GM12878 (cell line): ENCODE measurements around the gene UGT2A3.

ENCODE experiments used
- KAT2A ChIP-seq: conservative IDR thresholded peaks from 2 replicates; pipeline ENCODE4 v1.6.1; 2011; ENCODE audit warnings: low read depth, low read length; ENCODE audit not compliant: control insufficient read depth
- KDM1A ChIP-seq: fragments of 200-600 bp; sonication (generic); IDR thresholded peaks from 2 replicates; pipeline ENCODE4 v1.6.1; 2016; ENCODE audit warnings: borderline replicate concordance
- POLR2A ChIP-seq: IDR thresholded peaks from 2 replicates; pipeline ENCODE4 v1.6.1; 2011; ENCODE audit warnings: low read depth, mild to moderate bottlenecking, low read length
- TF ChIP-seq, protein P1 (sequence below), 3 experiments: IDR thresholded peaks in 2 of 3; conservative IDR thresholded peaks in 1 of 3; 2 replicates each; pipeline ENCODE4 v1.5.1; 2011; ENCODE audit warnings: low read depth in 3 of 3, low read length in 3 of 3, mild to moderate bottlenecking in 3 of 3, control low read depth in 2 of 3, moderate library complexity in 2 of 3, inconsistent platforms in 1 of 3, mixed read lengths in 1 of 3; ENCODE audit not compliant: control insufficient read depth in 2 of 3, insufficient read depth in 1 of 3; ENCODE audit errors: extremely low read depth in 1 of 3
- TF ChIP-seq, protein P2 (sequence below): IDR thresholded peaks from 2 replicates; pipeline ENCODE4 v1.6.1; 2011; ENCODE audit warnings: mild to moderate bottlenecking, low read depth, low read length, moderate library complexity; ENCODE audit not compliant: insufficient replicate concordance
- TF ChIP-seq, protein P3 (sequence below): fragments of 450-650 bp; IDR thresholded peaks from 2 replicates; pipeline ENCODE4 v1.6.1; 2016; ENCODE audit warnings: mild to moderate bottlenecking

DNA sequence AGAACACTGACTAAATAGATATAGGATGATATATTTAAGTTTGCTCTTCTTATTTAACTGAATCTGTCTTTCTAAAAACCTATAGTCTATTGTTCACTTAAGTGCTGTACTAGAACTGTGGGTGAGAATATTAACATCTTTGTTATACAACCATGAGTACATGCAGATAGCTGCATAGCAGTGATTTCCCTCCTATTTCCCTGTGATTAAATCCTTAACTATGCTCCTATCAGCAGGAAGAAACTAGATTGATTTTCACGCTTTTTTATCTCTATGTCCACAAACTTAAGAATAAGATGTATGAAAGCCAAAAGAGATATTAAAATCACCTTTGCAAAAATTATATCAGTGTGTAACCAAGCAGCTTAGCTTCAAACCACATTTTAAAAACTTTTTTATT, 11.3 kb upstream of the UGT2A3 start:
- TF ChIP-seq, protein P1, sequence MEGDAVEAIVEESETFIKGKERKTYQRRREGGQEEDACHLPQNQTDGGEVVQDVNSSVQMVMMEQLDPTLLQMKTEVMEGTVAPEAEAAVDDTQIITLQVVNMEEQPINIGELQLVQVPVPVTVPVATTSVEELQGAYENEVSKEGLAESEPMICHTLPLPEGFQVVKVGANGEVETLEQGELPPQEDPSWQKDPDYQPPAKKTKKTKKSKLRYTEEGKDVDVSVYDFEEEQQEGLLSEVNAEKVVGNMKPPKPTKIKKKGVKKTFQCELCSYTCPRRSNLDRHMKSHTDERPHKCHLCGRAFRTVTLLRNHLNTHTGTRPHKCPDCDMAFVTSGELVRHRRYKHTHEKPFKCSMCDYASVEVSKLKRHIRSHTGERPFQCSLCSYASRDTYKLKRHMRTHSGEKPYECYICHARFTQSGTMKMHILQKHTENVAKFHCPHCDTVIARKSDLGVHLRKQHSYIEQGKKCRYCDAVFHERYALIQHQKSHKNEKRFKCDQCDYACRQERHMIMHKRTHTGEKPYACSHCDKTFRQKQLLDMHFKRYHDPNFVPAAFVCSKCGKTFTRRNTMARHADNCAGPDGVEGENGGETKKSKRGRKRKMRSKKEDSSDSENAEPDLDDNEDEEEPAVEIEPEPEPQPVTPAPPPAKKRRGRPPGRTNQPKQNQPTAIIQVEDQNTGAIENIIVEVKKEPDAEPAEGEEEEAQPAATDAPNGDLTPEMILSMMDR (IDR thresholded peaks at IDR 0.05 in 2 of 3, conservative IDR thresholded peaks at IDR 0.05 in 1 of 3; ENCODE audit: control insufficient read depth in 2 of 3, extremely low read depth in 1 of 3, insufficient read depth in 1 of 3, low read depth in 3 of 3, low read length in 3 of 3) = no peak
- TF ChIP-seq, protein P2, sequence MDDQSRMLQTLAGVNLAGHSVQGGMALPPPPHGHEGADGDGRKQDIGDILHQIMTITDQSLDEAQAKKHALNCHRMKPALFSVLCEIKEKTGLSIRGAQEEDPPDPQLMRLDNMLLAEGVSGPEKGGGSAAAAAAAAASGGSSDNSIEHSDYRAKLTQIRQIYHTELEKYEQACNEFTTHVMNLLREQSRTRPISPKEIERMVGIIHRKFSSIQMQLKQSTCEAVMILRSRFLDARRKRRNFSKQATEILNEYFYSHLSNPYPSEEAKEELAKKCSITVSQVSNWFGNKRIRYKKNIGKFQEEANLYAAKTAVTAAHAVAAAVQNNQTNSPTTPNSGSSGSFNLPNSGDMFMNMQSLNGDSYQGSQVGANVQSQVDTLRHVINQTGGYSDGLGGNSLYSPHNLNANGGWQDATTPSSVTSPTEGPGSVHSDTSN = no peak
- TF ChIP-seq KDM1A (no peak), KAT2A (no peak), POLR2A (no peak)
- TF ChIP-seq, protein P3, sequence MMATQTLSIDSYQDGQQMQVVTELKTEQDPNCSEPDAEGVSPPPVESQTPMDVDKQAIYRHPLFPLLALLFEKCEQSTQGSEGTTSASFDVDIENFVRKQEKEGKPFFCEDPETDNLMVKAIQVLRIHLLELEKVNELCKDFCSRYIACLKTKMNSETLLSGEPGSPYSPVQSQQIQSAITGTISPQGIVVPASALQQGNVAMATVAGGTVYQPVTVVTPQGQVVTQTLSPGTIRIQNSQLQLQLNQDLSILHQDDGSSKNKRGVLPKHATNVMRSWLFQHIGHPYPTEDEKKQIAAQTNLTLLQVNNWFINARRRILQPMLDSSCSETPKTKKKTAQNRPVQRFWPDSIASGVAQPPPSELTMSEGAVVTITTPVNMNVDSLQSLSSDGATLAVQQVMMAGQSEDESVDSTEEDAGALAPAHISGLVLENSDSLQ = no peak
